Activated CD4-positive, alpha-beta T cell treated with anti-CD3 and anti-CD28 coated beads, Interleukin-10, Interleukin-2, amounts not matched to agents 100 ng/mL and 50 ng/mL, durations not matched to agents 16 hours and 8 hours (primary cell): ENCODE data around the gene NOTCH1.

Experiments used
- DNase-seq: peaks from one replicate; pipeline ENCODE4 v3.0.0-alpha.2; 2020

NOTCH1 gene

DNA sequence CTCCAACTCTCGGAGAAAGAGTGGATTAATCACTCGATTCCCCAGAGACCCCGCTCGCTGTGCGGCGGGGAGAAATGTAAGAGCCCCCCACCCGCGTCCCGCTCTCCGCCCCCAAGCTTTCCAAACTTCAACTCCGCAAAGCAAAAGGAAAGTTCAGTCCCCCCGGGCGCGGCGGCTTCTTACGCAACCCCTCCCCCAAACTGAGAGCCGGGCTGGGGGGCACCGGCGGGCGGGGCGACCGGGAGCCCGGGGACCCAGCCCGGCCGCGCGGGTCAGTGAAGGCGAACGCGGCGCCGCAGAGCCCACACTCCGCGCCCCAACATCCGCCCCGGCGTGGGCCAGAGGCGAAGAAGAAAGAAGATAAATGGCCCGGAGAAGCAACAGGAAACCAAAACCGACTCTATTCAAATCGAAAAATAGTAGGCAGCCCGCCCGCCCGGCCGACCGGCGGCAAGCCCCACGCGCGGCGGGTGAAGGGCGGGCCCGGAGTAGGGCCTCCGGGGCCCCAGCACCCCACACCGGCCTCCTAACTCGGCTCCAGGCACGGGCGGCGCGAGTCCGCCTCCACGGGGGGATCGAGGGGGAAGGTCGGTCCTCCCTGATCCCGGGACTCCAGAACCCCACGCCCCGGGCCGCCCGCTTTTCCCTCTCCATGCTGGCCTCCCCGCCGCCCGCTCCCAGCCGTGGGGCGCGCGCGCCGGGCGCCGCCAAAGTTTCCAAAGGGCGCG is 720 bp downstream of the NOTCH1 start:
- DNase-seq: peak; percentile 81

- peak; percentile 64 for DNase-seq
These were observed 1.3 kb downstream of the NOTCH1 start for GRCh38 chr9:136544548-136544963.

DNA sequence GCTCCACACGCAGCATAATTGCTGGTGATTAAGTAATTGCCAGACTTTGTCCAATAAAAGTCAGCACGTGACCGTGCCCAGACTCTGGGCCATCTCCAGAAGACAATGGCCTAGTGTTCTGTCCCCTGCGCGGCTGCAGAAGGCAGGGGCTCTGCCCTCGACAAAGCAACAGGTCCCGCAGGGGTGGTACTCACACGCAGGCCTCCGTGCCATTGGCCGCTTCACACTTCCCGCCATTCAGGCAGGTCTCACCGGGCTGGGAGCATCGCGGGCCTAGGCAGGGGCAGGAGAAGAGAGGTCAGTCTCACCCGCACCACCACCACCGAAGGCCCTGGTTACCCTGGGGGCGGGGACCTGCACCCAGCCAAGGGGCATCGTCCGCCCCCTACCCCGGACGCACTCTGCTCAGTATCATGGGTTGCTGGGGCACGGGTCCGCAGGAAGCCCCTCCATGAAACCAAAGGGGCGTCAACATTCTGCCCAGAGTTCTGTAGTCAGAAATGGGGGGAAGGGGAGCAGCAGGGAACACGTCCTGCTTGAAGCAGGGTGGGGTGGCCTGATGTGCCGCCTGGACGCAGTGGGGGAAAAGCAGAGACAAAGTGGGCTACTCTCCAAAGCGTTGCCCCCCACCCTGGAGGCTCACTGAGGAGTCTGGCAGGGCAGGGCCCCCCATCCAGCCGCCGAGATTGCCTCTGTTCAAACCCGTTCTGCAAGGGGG is 1.9 kb downstream of the NOTCH1 start:
- DNase-seq: no peak

DNA sequence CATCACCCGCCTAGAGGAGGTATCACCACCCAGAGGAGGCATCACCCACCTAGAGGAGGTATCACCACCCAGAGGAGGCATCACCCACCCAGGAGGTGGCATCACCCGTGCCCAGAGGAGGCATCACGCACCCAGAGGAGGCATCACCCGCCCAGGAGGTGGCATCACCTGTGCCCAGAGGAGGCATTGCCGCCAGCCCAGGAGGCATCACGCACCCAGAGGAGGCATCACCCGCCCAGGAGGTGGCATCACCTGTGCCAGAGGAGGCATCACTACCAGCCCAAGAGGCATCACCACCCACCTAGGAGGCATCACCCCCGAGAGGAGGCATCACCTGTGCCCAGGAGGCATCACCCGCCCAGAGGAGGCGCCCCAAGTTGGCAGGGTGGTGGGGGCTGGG is 2.6 kb downstream of the NOTCH1 start:
- no peak for DNase-seq

GRCh38 chr9:136542241-136543040 is 3.4 kb downstream of the NOTCH1 start:
- no peak for DNase-seq

DNA sequence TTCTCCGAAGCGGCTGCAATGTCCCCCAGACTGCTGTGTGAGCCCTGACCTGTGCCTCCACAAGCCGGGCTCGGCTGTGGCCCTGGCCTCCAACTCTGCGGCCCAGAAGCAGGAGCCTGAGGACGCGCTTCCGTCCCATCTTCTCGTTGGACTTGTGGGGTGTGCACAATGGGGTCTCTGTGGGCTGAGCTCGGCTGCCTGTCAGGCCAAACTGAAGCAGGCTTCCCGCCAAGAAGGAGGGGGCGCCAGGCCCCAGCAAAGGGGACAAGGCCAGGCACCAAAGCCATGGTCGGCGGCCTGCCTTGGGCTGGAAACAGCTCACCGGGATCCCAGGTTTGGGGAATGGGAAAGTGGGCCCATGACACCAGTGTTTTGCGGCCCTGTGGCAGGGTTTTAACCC is 4.1 kb downstream of the NOTCH1 start:
- DNase-seq: no peak

DNA sequence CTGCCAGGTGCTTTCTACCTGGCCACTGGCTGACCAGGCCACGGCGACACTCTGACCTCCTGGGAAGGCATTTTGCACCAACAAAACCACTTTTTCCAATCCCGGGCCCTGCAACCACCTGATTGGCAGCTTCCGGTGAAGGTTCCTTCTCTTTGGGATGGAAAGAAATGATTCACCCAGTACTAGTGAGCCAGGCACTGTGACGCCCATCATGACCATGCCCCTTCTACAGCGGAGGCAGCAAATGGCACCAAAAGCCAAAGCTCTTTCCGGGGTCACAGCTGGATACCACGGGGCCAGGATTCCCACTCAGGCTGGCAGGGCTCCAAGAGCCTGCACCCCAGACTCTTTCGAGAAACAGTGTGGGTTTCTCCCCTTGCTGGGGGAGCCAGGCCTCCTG is 4.7 kb downstream of the NOTCH1 start:
- DNase-seq: no peak

DNA sequence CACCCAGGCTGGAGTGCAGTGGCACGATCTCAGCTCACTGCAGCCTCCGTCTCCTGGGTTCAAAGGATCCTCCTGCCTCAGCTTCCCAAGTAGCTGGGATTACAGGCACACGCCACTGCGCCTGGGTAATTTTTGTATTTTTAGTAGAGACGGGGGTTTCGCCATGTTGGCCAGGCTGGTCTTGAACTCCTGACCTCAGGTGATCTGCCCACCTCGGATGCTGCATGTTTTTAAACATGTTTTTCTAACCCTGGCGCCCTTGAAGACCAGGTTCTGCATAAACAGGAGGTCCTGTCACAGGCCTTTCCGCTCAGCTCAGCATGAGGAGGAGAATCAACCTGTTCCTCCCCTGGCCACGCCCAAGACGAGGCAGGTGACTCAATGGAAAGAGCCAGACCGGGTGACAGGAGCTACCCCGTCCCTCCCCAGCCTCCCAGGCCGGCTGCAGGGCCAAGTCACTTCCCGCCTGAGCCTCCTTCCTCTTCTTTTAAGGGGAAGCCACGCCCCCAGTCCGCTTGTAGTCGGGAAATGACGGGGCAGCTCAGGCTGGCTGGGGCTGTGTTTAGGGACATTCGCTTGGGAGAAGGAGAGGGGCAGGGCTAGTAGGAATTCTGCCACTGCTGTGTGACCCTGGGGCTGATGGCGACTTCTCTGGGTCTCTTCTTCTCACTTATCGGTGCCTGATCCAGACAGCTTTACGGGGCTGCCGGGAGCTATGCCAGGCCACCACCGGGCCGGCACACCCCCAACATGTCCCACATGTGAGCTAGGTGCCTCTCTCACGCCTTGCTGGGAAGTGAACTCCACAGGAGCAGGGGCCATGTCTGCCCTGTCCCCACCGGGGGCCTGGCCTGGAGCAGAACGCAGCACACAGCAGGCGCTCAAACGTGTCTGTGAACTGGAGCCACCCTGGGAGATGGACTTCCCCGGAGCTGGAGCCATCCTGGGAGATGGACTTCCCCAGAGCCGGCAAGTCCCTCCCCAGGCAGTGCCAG is 6.1 kb downstream of the NOTCH1 start:
- peak; percentile 98 for DNase-seq

DNA sequence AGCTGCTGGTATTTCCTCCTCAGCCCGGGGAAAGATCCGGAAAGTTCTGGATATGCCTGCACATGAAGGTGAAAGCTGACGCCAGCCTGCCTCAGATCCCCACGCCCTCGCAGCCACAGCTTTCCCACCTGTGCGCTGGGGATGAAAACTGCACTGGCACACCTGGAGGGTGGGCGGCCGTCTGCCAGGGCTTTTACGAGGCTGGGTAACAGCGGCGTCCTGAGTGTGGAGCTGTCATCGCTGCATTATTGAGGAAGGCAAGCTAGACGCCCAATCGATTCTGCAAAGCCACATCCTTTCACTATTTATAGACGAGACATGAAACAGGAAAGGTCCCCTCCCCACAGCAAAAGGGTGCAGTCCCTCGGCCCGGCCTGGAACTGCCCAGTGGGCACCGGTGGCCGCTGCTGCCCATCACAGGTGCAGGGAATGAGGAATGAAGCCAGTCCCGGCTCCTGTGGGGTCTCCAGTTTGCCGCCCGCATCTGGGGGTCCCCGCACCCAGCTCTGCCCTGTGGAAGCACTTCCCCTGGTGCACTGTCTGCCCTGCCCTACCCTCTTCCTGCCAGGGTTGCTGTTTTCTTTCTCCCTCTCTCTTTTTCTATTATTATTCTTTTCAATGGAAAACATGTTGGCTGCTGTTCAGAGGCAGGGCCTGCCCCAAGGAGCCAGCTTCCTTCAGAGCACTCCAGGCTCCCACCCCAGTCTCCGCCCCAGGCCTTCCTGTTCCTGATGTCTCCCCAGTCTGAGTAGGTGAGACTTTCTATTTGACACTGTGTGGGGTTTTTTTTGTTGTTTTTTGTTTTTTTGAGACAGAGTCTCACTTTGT is 7.0 kb downstream of the NOTCH1 start:
- DNase-seq: peak; percentile 91

DNA sequence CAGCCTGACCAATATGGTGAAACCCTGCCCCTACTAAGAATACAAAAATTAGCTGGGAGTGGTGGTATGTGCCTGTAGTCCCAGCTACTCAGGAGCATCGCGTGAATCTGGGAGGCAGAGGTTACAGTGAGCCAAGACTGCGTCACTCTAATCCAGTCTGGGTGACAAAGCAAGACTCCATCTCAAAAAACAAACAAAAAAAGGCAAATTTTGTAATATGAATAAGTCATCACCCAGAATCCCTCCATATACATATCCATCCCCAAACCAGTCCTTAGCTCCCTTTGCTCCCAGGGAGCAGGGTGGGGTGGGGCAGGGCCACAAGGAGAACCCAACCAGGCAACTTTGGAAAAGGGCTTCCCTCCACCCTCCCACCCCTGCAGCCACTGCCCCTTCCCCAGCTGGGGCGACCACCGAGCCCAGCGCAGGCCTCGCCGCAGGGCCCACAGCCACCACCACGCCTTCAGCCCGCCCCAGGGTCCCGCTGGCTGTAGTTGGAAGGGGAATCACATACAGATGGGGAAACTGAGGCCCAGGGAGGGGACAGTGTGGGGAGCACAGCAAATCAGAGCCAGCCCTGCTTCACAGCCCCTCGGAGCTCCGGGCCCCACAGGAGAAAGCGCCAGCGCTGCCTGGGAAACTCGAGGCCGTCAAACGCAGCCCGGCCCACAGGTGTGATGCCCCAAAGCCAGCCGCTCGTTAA is 7.8 kb downstream of the NOTCH1 start:
- DNase-seq: no peak

- DNase-seq: no peak
These were observed 8.4 kb downstream of the NOTCH1 start for GRCh38 chr9:136537411-136537810.

DNA sequence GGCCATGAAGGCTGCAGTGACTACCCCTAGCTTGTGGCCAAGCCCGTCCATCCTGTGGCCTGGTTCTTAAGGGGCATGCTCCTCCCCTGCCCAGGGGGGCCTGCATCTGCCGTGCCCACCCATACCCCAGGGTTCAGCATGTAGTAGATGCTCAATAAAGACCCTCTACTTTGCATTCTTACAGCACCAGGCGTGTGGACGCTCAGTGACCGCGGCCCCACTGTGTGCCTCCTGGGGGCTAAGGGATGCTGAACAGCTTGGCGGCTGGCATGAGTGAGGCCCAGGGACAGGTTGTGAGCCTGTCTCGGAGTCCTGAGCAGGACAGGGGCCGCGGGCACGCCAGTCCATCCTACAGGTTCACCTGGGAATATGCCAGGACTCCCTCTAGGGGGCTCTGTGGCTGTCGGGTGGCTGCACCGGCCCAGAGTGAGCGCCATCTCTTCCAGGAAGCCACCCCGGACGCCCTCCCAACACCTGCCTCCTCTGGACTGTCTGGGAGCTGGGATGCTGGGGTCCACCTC is 9.1 kb downstream of the NOTCH1 start:
- DNase-seq: no peak

DNA sequence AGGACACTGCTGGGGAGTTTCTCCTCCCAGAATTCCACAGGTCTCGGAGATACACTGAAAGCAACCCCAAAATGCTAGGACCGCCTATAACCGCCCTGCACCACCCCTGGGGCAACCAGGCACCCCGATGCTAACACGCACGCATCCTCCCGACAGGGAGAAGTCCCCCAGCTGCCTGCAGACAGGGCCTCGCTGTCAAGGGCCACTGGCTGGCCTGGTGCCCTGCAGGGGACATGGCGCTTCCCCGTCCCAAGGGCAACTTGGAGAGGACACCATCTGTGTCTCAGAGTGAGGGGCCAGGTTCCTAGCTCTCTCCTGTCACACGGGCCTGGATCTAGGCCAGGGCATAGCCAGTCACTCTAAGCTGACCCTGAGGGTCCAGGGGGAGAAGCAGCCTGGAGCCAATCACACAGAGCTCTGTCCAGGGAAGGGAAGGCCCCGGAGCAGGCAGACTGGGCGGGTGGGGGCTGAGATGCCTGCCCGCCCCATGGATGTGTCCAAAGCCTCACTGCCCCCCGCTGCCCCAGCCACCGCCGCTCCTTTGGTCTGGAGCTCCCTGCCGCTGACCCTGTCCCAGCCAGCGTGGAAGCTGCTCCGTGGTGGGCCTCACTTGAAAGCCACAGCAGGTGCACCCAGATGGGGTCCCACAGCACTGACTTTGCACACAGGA is 9.7 kb downstream of the NOTCH1 start:
- no peak for DNase-seq

- no peak for DNase-seq
These were observed 10.8 kb downstream of the NOTCH1 start for GRCh38 chr9:136535070-136535469.

- no peak for DNase-seq
These were observed 11.5 kb downstream of the NOTCH1 start for GRCh38 chr9:136534366-136534765.

DNA sequence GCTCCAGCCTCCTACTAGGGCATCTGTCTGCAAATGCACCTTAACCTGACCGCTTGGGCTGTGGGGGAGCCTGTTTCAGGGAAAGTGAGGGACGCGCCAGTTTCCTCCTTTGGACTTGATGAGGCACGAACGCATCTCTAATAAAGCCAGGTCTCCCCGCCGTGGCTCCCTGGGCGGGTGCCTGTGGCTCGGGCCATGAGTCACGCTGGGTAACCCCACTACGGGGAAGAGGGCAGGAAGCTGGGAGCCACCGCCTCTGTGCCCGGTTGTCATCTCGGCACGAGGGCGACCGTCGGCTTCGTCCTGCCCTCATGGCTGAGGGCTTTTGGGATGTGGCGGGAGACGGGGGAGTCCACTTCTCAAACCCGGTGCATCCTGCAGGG is 12.1 kb downstream of the NOTCH1 start:
- peak; percentile 89 for DNase-seq

GRCh38 chr9:136532799-136533774 is 12.8 kb downstream of the NOTCH1 start:
- DNase-seq: peak; percentile 79

DNA sequence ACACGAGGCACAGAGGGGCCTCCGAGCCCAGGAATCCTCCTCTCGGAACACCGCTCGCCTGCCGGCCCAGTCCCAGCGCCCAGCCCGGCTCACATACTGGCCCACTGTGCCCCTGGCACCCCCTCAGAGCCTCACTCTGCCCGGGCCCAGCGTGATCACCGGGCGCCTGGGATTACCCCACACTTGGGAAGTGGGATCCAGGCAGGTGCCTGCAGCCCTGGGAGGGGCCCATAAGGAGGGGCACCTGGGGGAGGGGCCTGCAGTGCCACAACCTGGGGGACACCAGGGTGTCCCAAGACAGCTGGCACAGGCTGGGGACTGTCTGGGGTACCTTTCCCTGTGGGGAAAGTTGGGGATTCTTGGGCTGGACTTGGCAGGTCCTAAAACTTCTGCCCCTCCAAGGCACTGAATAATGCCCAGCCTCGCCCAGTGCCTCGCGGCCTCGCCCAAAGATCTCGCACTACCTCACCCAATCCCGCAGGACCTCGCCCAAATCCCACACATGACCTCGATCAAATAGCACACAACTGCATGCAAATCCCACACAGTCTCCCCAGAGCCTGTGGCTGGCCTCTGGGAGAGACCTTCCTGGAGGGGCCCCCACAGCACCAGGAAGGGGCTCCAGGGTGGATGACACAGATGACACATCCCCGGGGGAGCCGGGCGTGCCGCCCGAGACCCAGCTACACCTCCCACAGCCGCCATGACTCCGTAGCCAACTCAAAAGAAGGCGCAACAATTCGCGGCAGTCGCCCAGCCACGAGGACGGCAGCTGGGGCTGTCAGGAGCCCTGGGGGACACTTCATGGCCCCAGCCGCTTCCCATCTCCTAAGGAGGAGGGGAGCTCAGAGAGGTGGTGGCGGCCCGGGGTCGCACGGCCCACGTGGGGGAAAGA is 13.7 kb downstream of the NOTCH1 start:
- DNase-seq: peak; percentile 31
